Calu3 (cell line): ENCODE measurements around the gene NETO2. TPM values are rescaled to one million over a fixed set of nuclear protein-coding genes. Genes with fewer than 3 reads are reported as not detected.
"Not testable (repeated sequence)": the region's sequence is repeated elsewhere in the genome, so short reads cannot be mapped to it uniquely, and the experiment has no call there.

Experiments
- BruUV-seq: library from RNA; stranded (reverse); fragments of 400-500 nt; replicated peaks from 2 replicates; lab custom pipeline; 2021; lab: Mats Ljungman, UMichigan
- CTCF ChIA-PET: fragments of 300-600 bp; sonication (Branson Sonifier 250); formaldehyde crosslinking; loops from one replicate; lab custom pipeline; 2022; ENCODE audit warnings: antibody characterized with exemption; lab: Charles Lee
- DNase-seq: peaks from one replicate; pipeline ENCODE4 v3.0.0; 2022
- H3K27ac Mint-ChIP-seq: one replicate; pipeline ENCODE4 v1.8.0; 2022; ENCODE audit warnings: mixed read lengths; ENCODE audit not compliant: unreplicated experiment
- H3K27me3 Mint-ChIP-seq: one replicate; pipeline ENCODE4 v1.8.0; 2022; ENCODE audit warnings: mixed read lengths; ENCODE audit not compliant: unreplicated experiment
- H3K36me3 Mint-ChIP-seq: one replicate; pipeline ENCODE4 v1.8.0; 2022; ENCODE audit warnings: mild to moderate bottlenecking, moderate library complexity, mixed read lengths; ENCODE audit not compliant: insufficient read depth, unreplicated experiment
- H3K4me1 Mint-ChIP-seq: one replicate; pipeline ENCODE4 v1.8.0; 2022; ENCODE audit warnings: mild to moderate bottlenecking, low read depth, mixed read lengths; ENCODE audit not compliant: unreplicated experiment
- H3K4me3 Mint-ChIP-seq: one replicate; pipeline ENCODE4 v1.8.0; 2022; ENCODE audit warnings: mild to moderate bottlenecking, low read depth, moderate library complexity, mixed read lengths; ENCODE audit not compliant: unreplicated experiment
- H3K9me3 Mint-ChIP-seq: one replicate; pipeline ENCODE4 v1.8.0; 2022; ENCODE audit warnings: low read depth, mixed read lengths; ENCODE audit not compliant: unreplicated experiment
- CTCF ChIP-seq: fragments of 200-600 bp; IDR thresholded peaks from one replicate; pipeline ENCODE4 v1.8.0; 2022; ENCODE audit warnings: antibody characterized with exemption; ENCODE audit not compliant: unreplicated experiment
- intact Hi-C: fragments of 100-400 bp; cut with micrococcal nuclease; formaldehyde crosslinking; loops from one replicate; pipeline ENCODE4 v1.10.0; 2022; ENCODE audit not compliant: unreplicated experiment
- total RNA-seq: library from RNA; stranded (reverse); gene quantifications from 2 replicates; pipeline ENCODE4 v1.2.3, GENCODE V29; 2022

The NETO2 gene
- total RNA-seq, 1 experiment from 2014 or later = 83.5 TPM

DNA sequence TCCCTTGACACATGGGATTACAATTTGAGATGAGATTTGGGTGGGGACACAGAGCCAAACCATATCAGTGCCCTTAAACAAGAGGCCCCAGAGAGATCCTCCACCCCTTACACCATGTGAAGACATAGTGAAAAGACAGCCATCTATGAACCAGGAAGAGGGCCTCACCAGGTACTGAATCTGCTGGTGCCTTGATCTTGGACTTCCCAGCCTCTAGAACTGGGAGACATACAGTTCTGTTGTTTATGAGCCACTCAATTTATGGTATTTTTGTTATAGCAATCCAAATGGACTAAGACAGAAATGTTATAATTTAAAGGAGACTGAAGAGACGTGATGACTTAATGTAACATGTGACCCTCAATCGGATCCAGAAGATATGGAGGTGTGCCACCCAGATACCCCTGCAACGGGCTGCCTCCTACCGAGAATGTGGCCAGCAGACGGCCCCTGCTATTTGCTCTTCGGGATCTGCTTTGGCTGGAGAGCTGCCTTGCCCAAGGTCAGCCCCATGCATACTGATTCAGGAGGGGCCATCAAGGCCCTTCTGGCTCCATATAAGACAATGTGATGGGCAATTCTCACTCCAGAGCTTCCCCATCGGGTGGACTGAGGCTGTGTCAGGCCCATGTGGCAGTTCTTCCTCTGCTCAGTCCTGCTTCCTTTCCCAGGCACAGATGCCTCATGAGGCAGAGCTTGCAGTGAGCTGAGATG lies 80.6 kb downstream of the NETO2 start:
- Mint-ChIP-seq H3K9me3 (no peaks in the 10 kb centered on the region), H3K27ac (no peak overlapping the region), H3K4me1 (no peaks in the 10 kb centered on the region), H3K4me3 (no peak overlapping the region), H3K36me3 (no peaks in the 10 kb centered on the region), H3K27me3 (peaks cover 13% of the 10 kb centered on the region)
- CTCF ChIA-PET = no interaction called here
- BruUV-seq = no TSS peak
- no peak for DNase-seq
- TF ChIP-seq CTCF = no peak
- intact Hi-C loops = no loop called here

GRCh38 chr16:47061204-47061603 lies 82.5 kb downstream of the NETO2 start:
- H3K36me3 Mint-ChIP-seq = no peaks in the 10 kb centered on the region
- H3K4me1 Mint-ChIP-seq = no peaks in the 10 kb centered on the region
- no TSS peak for BruUV-seq
- no peak overlapping the region for H3K4me3 Mint-ChIP-seq
- no peak for DNase-seq
- TF ChIP-seq CTCF = no peak
- intact Hi-C loops = no loop called here
- CTCF ChIA-PET = interaction anchor here (0.5 to 1.0 kb wide), 3 partner anchors 23 to 318 kb away, joined by 3 to 4 read pairs (median 3); no protein-coding TSS in a partner anchor
- no peak overlapping the region for H3K27ac Mint-ChIP-seq
- no peaks in the 10 kb centered on the region for H3K9me3 Mint-ChIP-seq
- peaks cover 13% of the 10 kb centered on the region for H3K27me3 Mint-ChIP-seq

DNA sequence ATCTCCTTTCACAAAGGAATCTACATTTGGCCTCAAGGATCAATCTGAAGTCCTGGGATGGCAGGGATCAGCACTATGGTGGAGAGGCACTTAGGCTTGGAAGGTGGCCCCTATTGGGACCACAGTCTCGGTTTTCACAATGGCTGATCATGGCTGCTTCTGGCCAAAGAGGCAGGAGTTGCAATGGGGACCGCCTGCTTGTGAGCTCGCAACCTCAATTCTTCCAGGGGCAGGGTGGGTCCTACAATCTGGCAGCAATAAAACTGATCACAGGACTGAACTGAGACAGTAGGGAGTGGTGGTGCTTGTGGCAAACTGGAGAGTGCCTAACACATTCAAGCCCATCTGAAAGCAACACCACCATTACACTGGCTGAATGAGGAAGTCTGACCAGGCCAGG lies 83.1 kb downstream of the NETO2 start:
- H3K27ac Mint-ChIP-seq = no peak overlapping the region
- no peak overlapping the region for H3K4me3 Mint-ChIP-seq
- no TSS peak for BruUV-seq
- H3K36me3 Mint-ChIP-seq = no peaks in the 10 kb centered on the region
- H3K9me3 Mint-ChIP-seq = no peaks in the 10 kb centered on the region
- H3K4me1 Mint-ChIP-seq = no peaks in the 10 kb centered on the region
- no peak for TF ChIP-seq CTCF
- intact Hi-C loops = no loop called here
- DNase-seq = no peak
- peaks cover 13% of the 10 kb centered on the region for H3K27me3 Mint-ChIP-seq
- CTCF ChIA-PET = interaction anchor here (1.0 kb wide), 1 partner anchor 23 kb away, joined by 3 read pairs; no protein-coding TSS in a partner anchor

DNA sequence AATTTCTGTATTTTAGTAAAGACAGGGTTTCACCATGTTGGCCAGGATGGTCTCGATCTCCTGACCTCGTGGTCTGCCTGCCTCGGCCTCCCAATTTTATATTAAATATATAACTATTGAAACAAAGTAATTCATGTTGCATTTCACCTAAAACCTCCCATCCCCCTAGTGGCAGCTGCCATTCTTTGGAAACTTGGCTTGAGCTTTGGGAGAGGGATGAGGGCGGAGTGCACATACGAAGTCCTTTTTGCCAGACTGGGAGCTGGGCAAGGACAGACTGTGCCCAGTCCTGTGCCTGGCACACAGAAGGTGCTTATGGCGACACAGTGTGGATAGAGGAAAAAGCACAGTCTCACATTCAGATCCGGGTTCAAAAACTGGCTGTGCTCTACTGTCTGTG lies 83.8 kb downstream of the NETO2 start:
- H3K36me3 Mint-ChIP-seq = no peaks in the 10 kb centered on the region
- H3K4me1 Mint-ChIP-seq = no peaks in the 10 kb centered on the region
- no TSS peak for BruUV-seq
- H3K27me3 Mint-ChIP-seq = peaks cover 13% of the 10 kb centered on the region
- no peak overlapping the region for H3K27ac Mint-ChIP-seq
- DNase-seq = no peak
- H3K9me3 Mint-ChIP-seq = no peaks in the 10 kb centered on the region
- CTCF ChIA-PET = no interaction called here
- intact Hi-C loops = no loop called here
- no peak for TF ChIP-seq CTCF
- no peak overlapping the region for H3K4me3 Mint-ChIP-seq

GRCh38 chr16:47059130-47059529 lies 84.6 kb downstream of the NETO2 start:
- H3K9me3 Mint-ChIP-seq, BruUV-seq, intact Hi-C loops, DNase-seq, H3K36me3 Mint-ChIP-seq, H3K4me3 Mint-ChIP-seq, H3K4me1 Mint-ChIP-seq, H3K27ac Mint-ChIP-seq: not testable (repeated sequence)
- CTCF ChIA-PET = interaction anchor here (1.5 kb wide), 1 partner anchor 21 kb away, joined by 4 read pairs; no protein-coding TSS in a partner anchor
- H3K27me3 Mint-ChIP-seq = peaks cover 13% of the 10 kb centered on the region
